GM21360 (cell line): ENCODE data around the gene SPDYE4.

ENCODE experiments used
- ATAC-seq: cut with Tn5 transposase; IDR thresholded peaks from one replicate; pipeline ENCODE4 v1.9.1; 2021; ENCODE audit warnings: mild to moderate bottlenecking, moderate library complexity; ENCODE audit not compliant: unreplicated experiment

SPDYE4 gene

DNA sequence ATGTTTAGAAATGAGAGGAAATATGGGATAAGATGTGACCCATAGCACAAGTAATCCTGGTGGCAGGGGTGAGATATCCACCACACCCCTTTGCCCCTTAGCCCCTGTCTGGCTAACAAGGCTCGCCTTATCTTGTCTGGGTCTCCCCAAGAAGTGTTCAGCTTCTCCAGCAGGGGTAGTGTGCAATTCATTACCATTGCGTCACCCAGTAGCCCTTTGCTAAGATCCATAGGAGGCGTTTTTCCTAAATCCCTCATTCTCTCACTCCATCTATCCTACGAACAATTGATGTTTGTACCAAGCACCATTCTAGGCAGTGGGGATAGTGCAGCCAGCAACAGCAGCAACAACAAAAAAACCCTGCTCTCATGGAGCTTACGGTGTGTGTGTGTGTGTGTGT, 44.5 kb downstream of the SPDYE4 start:
- ATAC-seq = no peak

DNA sequence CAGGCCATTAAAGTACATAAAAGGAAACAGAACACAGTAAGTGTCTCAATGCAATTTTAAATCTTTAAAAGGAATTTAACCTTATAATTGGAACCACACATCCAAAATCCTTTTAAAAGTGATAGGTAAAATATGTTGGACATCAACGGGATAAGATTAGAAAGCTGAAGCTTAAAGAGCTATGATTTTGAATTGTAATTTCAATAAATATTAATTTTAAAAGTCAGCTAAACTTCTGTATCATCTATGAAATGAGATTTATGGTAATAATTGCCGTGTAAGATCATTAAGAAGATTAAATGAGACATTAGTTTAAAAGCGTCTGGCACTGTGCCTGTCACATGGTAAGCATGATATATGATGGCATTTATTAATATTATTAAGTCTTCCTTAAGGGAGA, 45.0 kb downstream of the SPDYE4 start:
- ATAC-seq = no peak

DNA sequence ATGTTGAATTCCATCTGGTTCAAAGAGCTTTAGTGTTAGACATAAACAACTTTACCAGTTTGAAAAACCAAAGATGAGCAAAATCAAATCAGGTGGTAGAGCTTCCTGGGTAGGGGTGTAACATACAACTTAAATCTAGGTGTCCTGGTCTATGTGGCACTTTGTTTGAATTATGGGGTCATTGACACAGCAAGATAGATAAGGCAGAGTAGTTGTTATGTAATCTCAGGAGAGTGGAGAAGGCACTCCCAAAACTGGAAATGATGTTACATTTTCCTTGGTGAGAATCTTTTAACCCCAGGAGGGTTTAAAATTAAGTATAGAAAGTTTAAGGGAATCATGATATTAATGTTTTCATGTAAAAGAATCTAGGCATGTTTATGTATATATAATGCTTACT, 45.6 kb downstream of the SPDYE4 start:
- ATAC-seq = no peak

DNA sequence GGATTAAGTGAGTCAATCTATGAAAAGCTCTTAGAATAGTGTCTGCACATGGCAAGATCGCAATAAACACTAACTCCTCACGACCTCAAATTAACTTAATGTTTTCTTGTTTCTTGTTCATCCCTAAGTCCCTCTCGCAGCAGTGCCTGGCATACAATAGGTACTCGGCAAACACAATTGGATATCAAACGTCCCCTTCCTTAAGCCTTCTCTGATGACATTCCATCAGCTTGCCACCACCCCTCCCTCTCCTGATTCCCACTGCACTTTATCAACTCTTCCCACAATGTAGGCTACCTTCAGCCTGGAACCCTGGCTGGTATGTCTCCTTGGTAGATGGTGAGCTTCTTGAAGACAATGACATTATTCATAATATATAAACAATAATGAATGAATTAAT, 47.1 kb downstream of the SPDYE4 start:
- no peak for ATAC-seq

DNA sequence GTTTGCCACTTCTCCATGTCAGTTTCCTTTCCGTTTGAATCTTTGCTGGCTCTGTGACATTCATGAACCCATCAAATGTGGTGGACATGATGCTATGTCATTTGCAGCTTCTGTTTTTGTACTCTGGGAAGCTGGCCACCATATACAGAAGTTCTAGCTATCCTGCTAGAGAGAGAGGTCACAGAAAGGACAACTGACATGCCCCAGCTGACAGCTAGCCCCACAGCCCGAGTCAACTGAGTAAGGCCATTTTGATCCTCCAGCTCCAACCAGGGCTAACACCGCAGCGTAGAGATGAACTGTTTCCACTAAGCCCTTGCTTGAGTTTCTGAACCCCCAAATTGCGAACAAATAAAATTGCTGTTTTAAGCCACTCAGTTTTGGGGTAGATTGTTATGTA, 47.5 kb downstream of the SPDYE4 start:
- ATAC-seq = no peak

- no peak for ATAC-seq
Measured at GRCh38 chr17:8709006-8709405, 49.3 kb downstream of the SPDYE4 start.

GRCh38 chr17:8708025-8708461, 50.3 kb downstream of the SPDYE4 start:
- no peak for ATAC-seq

- ATAC-seq = no peak
Measured at GRCh38 chr17:8707332-8708024, 50.9 kb downstream of the SPDYE4 start.

DNA sequence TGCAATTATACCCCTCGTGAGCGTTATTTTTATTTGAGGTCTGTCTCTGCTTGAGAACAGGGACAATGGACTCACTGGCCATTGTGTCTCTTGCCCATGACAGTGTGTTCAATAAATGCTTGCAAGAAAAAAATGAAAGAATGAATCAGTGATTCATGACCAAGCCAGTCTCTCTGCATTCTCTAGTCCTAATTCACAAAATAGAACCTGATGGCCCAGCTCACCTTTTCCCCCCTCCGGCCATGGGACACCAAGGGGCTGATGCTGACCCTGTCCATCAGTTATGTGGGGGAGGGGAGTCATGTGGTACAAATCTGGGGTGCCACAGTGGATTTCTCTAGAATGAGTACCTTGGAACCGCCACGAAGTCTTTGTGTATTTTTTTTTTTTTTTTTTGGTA, 51.9 kb downstream of the SPDYE4 start:
- no peak for ATAC-seq

- no peak for ATAC-seq
Measured at GRCh38 chr17:8705427-8705826, 52.9 kb downstream of the SPDYE4 start.

- no peak for ATAC-seq
Measured at GRCh38 chr17:8703001-8703400, 55.3 kb downstream of the SPDYE4 start.

DNA sequence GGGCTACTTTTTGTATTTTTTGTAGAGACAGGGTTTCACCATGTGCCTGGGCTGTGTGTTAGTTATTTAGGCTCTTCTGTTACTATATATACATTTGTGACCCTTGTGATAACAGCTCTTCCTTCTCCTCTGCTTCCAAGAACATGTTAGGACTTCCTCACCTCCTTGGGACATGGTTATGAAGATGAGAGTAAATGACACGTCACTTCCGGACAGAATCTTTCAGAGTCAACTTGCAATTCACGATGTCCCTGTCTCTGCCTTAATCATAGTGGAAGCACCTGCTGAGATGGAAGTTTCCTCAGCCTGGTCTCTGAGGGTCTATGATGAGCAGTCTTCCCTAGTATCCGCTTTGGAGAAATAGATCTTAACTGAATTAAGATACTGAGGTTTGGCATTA, 56.6 kb downstream of the SPDYE4 start:
- no peak for ATAC-seq

DNA sequence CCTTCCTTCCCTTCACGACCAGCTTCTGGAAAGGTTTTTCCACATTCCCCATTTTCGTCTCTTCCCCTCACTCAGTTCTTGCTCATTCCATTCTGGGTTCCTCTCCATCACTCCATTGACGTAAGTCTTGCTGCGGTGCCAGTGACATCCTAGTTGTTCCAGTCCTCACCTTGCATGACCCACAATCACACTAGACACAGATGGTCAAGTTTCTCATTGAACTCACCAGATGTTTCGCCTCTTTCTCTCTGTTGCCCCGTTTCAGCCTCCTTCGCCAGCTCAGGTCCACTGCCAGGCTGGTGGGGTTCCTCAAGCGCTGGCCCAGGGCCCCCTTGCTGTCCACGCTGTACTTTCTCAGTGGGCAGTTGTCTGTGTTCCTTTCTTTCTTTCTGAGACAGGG, 57.1 kb downstream of the SPDYE4 start:
- no peak for ATAC-seq
